ENCODE data around the gene MON2. TPM values are rescaled to one million over a fixed set of nuclear protein-coding genes. Genes with fewer than 3 reads are reported as not detected.

Gene MON2
- total RNA-seq, 2 experiments from 2014 or later: 25.5 to 29.0 TPM

- ChIA-PET POLR2A (interaction anchor here (1.1 kb wide), 1 partner anchor 247 kb away, joined by 3 read pairs; no protein-coding TSS in a partner anchor), CTCF (interaction anchor here (0.6 to 2.8 kb wide), 8 partner anchors 15 to 274 kb away, joined by 3 to 15 read pairs (median 3); no protein-coding TSS in a partner anchor)
- no peak for DNase-seq
- Mint-ChIP-seq H3K4me3 (no peak overlapping the region), H3K27ac (no peak overlapping the region), H3K27me3 (no peaks in the 10 kb centered on the region), H3K4me1 (ENCODE audit: low read depth) (peaks cover 26% of the 10 kb centered on the region), H3K36me3 (ENCODE audit: low read depth) (peaks cover 9% of the 10 kb centered on the region), H3K9me3 (no peaks in the 10 kb centered on the region)
- peak; percentile 84 for ATAC-seq
- intact Hi-C loops (cut with micrococcal nuclease): no loop called here
- TF ChIP-seq CTCF (IDR thresholded peaks at IDR 0.05): no peak
Observed at GRCh38 chr12:62522984-62523383, 56.4 kb downstream of the MON2 start.

- no peaks in the 10 kb centered on the region for H3K27me3 Mint-ChIP-seq
- TF ChIP-seq CTCF (IDR thresholded peaks at IDR 0.05): no peak
- intact Hi-C loops (cut with micrococcal nuclease): no loop called here
- peak overlapping the region; percentile 25 for H3K27ac Mint-ChIP-seq
- peaks cover 26% of the 10 kb centered on the region for H3K4me1 Mint-ChIP-seq (ENCODE audit: low read depth)
- peaks cover 6% of the 10 kb centered on the region for H3K36me3 Mint-ChIP-seq (ENCODE audit: low read depth)
- no peak for ATAC-seq
- no peaks in the 10 kb centered on the region for H3K9me3 Mint-ChIP-seq
- H3K4me3 Mint-ChIP-seq: no peak overlapping the region
- ChIA-PET POLR2A (interaction anchor here (1.1 kb wide), 1 partner anchor 246 kb away, joined by 3 read pairs; no protein-coding TSS in a partner anchor), CTCF (interaction anchor here (0.6 to 2.8 kb wide), 8 partner anchors 16 to 273 kb away, joined by 3 to 15 read pairs (median 3); no protein-coding TSS in a partner anchor)
- no peak for DNase-seq
Observed at GRCh38 chr12:62523619-62524018, 57.0 kb downstream of the MON2 start.

- CTCF ChIA-PET: interaction anchor here (0.6 kb wide), 1 partner anchor 56 kb away, joined by 4 read pairs; no protein-coding TSS in a partner anchor
- no peaks in the 10 kb centered on the region for H3K27me3 Mint-ChIP-seq
- peaks cover 4% of the 10 kb centered on the region for H3K36me3 Mint-ChIP-seq (ENCODE audit: low read depth)
- ATAC-seq: no peak
- H3K9me3 Mint-ChIP-seq: no peaks in the 10 kb centered on the region
- POLR2A ChIA-PET: no interaction called here
- TF ChIP-seq CTCF (IDR thresholded peaks at IDR 0.05): no peak
- no peak for DNase-seq
- H3K27ac Mint-ChIP-seq: peak overlapping the region; percentile 40
- H3K4me3 Mint-ChIP-seq: no peak overlapping the region
- intact Hi-C loops (cut with micrococcal nuclease): no loop called here
- peaks cover 26% of the 10 kb centered on the region for H3K4me1 Mint-ChIP-seq (ENCODE audit: low read depth)
Observed at GRCh38 chr12:62525271-62525670, 58.6 kb downstream of the MON2 start.

GRCh38 chr12:62530596-62530995 is 64.0 kb downstream of the MON2 start:
- CTCF ChIA-PET: no interaction called here
- Mint-ChIP-seq H3K4me1 (ENCODE audit: low read depth) (peaks cover 7% of the 10 kb centered on the region), H3K27ac (no peak overlapping the region), H3K4me3 (no peak overlapping the region), H3K27me3 (no peaks in the 10 kb centered on the region), H3K9me3 (no peaks in the 10 kb centered on the region), H3K36me3 (ENCODE audit: low read depth) (peaks cover 21% of the 10 kb centered on the region)
- POLR2A ChIA-PET: no interaction called here
- no peak for TF ChIP-seq CTCF (IDR thresholded peaks at IDR 0.05)
- intact Hi-C loops (cut with micrococcal nuclease): no loop called here
- ATAC-seq: no peak
- no peak for DNase-seq

GRCh38 chr12:62532333-62532732 is 65.7 kb downstream of the MON2 start:
- intact Hi-C loops (cut with micrococcal nuclease): no loop called here
- Mint-ChIP-seq H3K9me3 (no peaks in the 10 kb centered on the region), H3K27me3 (no peaks in the 10 kb centered on the region), H3K4me3 (no peak overlapping the region), H3K27ac (no peak overlapping the region), H3K4me1 (ENCODE audit: low read depth) (peaks cover 5% of the 10 kb centered on the region), H3K36me3 (ENCODE audit: low read depth) (peaks cover 21% of the 10 kb centered on the region)
- POLR2A ChIA-PET: no interaction called here
- ATAC-seq (no peak), DNase-seq (no peak)
- CTCF ChIA-PET: interaction anchor here (1.1 kb wide), 1 partner anchor 94 kb away, joined by 3 read pairs; no protein-coding TSS in a partner anchor
- TF ChIP-seq CTCF (IDR thresholded peaks at IDR 0.05): no peak
